ENCODE data around the gene NOX5.

NOX5 gene

GRCh38 chr15:69035205-69035917 lies 20.9 kb downstream of the NOX5 start:
- no peak overlapping the region for H3K27ac ChIP-seq
- no peak overlapping the region for H3K4me2 ChIP-seq

GRCh38 chr15:69035918-69036258 lies 21.4 kb downstream of the NOX5 start:
- TF ChIP-seq Cebpa-rat (IDR thresholded peaks at IDR 0.05) = no peak
- Histone ChIP-seq H3K27ac (no peak overlapping the region), H3K4me2 (no peak overlapping the region), H3K9ac (no peak overlapping the region), H3K27me3 (no peaks in the 10 kb centered on the region), H3K9me3 (no peaks in the 10 kb centered on the region), H3K4me3 (no peak overlapping the region), H4K20me1 (no peaks in the 10 kb centered on the region), H3K36me3 (no peaks in the 10 kb centered on the region), H3K4me1 (peaks cover 6% of the 10 kb centered on the region; the same call in 1 of the 2 replicates)

More at GRCh38 chr15:69035205-69035917, 20.9 kb downstream of the NOX5 start:
- Histone ChIP-seq H3K4me1 (peaks cover 6% of the 10 kb centered on the region; the same call in 1 of the 2 replicates), H3K9ac (no peak overlapping the region), H3K36me3 (no peaks in the 10 kb centered on the region), H3K27me3 (no peaks in the 10 kb centered on the region), H3K9me3 (no peaks in the 10 kb centered on the region), H3K4me3 (no peak overlapping the region), H4K20me1 (no peaks in the 10 kb centered on the region)
- TF ChIP-seq Cebpa-rat (IDR thresholded peaks at IDR 0.05) = no peak

DNA sequence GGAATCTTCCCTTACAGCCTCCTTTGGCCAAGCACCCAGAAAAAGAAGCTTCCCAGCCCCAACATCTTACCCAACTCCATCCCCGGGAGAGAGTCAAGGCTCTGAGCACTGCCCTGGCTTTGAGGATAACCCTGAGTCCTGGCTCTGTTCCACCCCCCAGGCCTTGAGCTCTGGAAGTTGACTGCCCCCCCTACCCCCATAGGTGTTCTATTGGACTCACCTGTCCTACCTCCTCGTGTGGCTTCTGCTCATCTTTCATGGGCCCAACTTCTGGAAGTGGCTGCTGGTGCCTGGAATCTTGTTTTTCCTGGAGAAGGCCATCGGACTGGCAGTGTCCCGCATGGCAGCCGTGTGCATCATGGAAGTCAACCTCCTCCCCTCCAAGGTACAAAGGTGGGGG lies 22.3 kb downstream of the NOX5 start:
- H3K27ac ChIP-seq = no peak overlapping the region
- H3K4me1 ChIP-seq = peaks cover 6% of the 10 kb centered on the region; the same call in 1 of the 2 replicates
- no peaks in the 10 kb centered on the region for H3K9me3 ChIP-seq
- H3K4me2 ChIP-seq = no peak overlapping the region
- no peaks in the 10 kb centered on the region for H4K20me1 ChIP-seq
- TF ChIP-seq Cebpa-rat (IDR thresholded peaks at IDR 0.05) = no peak
- no peak overlapping the region for H3K4me3 ChIP-seq
- no peaks in the 10 kb centered on the region for H3K27me3 ChIP-seq
- no peak overlapping the region for H3K9ac ChIP-seq
- H3K36me3 ChIP-seq = no peaks in the 10 kb centered on the region

DNA sequence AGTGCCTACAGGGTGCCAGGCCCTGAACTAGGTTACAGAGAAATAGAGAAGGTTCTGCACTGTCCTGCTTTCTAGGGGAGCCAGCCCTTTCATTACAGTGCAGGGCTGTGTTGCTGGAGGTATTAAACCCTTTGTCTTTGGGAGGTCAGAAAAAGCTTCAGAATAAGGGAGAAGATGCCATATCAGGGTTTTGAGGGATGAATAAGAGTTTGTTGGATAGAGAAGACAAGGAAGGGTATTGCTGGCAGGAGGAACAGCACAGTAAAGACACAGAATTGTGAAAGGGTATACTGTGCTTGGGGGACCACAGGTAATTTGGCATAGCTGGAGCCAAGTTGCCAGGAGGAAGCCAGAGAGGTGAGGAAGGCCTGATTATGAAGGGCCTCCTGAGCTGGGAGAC lies 23.0 kb downstream of the NOX5 start:
- peaks cover 6% of the 10 kb centered on the region; the same call in 1 of the 2 replicates for H3K4me1 ChIP-seq
- H3K27me3 ChIP-seq = no peaks in the 10 kb centered on the region
- no peak overlapping the region for H3K4me2 ChIP-seq
- H3K9me3 ChIP-seq = no peaks in the 10 kb centered on the region
- TF ChIP-seq Cebpa-rat (IDR thresholded peaks at IDR 0.05) = no peak
- no peaks in the 10 kb centered on the region for H4K20me1 ChIP-seq
- no peak overlapping the region for H3K27ac ChIP-seq
- no peak overlapping the region for H3K4me3 ChIP-seq
- H3K36me3 ChIP-seq = no peaks in the 10 kb centered on the region
- H3K9ac ChIP-seq = no peak overlapping the region

GRCh38 chr15:69037977-69038376 lies 23.5 kb downstream of the NOX5 start:
- Histone ChIP-seq H3K9ac (no peak overlapping the region), H3K4me2 (no peak overlapping the region), H4K20me1 (no peaks in the 10 kb centered on the region), H3K27ac (no peak overlapping the region), H3K27me3 (no peaks in the 10 kb centered on the region), H3K4me1 (peaks cover 6% of the 10 kb centered on the region; the same call in 1 of the 2 replicates), H3K36me3 (no peaks in the 10 kb centered on the region), H3K9me3 (no peaks in the 10 kb centered on the region), H3K4me3 (no peak overlapping the region)
- TF ChIP-seq Cebpa-rat (IDR thresholded peaks at IDR 0.05) = no peak

DNA sequence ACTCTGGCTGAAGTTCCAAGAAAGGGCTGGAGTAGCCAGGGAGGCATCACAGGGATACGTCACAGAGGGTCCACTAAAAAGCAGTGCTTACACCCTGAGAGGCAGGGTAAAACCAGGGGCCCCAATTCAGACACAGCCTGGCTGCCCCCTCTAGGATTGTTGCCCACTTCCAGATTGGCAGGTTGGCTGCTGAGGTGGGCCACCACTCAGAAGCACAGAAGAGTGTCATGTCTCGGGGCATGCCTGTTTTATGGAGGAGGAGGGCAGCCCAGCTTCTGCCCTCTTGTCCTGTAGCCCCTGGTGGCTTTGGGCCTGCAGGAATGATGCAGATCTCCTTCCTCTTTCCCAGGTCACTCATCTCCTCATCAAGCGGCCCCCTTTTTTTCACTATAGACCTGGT lies 24.0 kb downstream of the NOX5 start:
- no peak for TF ChIP-seq Cebpa-rat (IDR thresholded peaks at IDR 0.05)
- Histone ChIP-seq H3K27me3 (no peaks in the 10 kb centered on the region), H3K9ac (no peak overlapping the region), H3K27ac (no peak overlapping the region), H3K36me3 (no peaks in the 10 kb centered on the region), H3K4me1 (peaks cover 6% of the 10 kb centered on the region; the same call in 1 of the 2 replicates), H3K4me3 (no peak overlapping the region), H4K20me1 (no peaks in the 10 kb centered on the region), H3K4me2 (no peak overlapping the region), H3K9me3 (no peaks in the 10 kb centered on the region)

DNA sequence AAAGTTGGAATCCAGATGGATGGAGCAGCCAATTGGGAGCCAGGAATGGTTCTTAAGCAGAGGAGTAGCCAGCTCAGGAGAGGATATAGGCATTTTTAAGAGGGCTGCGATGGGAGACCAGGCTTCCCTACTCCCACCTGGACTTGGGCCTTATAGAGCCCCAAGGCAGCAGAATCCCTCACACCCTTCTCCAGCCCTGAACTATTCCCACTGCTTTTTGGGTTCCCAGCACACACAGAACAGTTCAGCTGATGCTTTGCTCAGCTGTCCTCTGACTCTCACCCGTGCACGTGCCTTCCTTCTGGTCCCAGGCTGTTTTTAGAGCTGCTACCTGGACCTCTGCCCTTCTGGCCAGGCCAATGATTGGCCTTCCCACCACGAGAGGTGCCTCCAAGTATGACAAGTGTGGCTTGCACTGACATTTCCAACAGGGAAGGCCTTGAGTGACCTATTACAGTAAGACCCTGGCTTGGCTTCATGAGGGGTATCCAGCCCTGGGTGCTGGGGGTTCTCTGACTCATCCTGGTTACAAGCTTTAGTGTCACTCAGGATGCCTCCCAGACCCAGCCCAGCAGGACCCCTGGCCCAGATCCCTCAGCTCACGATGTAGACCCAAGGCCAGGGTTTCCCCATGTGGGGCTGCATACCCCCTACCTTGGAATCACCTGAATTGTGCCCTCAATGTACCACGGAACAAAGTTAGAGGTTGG lies 25.2 kb downstream of the NOX5 start:
- Histone ChIP-seq H3K4me3 (no peak overlapping the region), H3K27me3 (no peaks in the 10 kb centered on the region), H3K9me3 (no peaks in the 10 kb centered on the region), H3K4me1 (no peaks in the 10 kb centered on the region; the same call in 1 of the 2 replicates), H3K36me3 (no peaks in the 10 kb centered on the region), H3K27ac (no peak overlapping the region), H3K9ac (no peak overlapping the region), H3K4me2 (no peak overlapping the region), H4K20me1 (no peaks in the 10 kb centered on the region)
- TF ChIP-seq Cebpa-rat (IDR thresholded peaks at IDR 0.05) = no peak

GRCh38 chr15:69042531-69042930 lies 28.0 kb downstream of the NOX5 start:
- H3K4me2 ChIP-seq = no peak overlapping the region
- peaks cover 10% of the 10 kb centered on the region for H3K4me1 ChIP-seq
- H3K9ac ChIP-seq = no peak overlapping the region
- TF ChIP-seq Cebpa-rat (IDR thresholded peaks at IDR 0.05) = no peak
- H3K36me3 ChIP-seq = no peaks in the 10 kb centered on the region
- H3K9me3 ChIP-seq = no peaks in the 10 kb centered on the region
- no peaks in the 10 kb centered on the region for H3K27me3 ChIP-seq
- no peaks in the 10 kb centered on the region for H4K20me1 ChIP-seq
- no peak overlapping the region for H3K27ac ChIP-seq
- H3K4me3 ChIP-seq = no peak overlapping the region

- no peaks in the 10 kb centered on the region for H3K36me3 ChIP-seq
- no peak overlapping the region for H3K4me2 ChIP-seq
- H3K4me1 ChIP-seq = peaks cover 20% of the 10 kb centered on the region
- H3K4me3 ChIP-seq = no peak overlapping the region
- no peaks in the 10 kb centered on the region for H3K27me3 ChIP-seq
- no peak overlapping the region for H3K9ac ChIP-seq
- H4K20me1 ChIP-seq = no peaks in the 10 kb centered on the region
- TF ChIP-seq Cebpa-rat (IDR thresholded peaks at IDR 0.05) = no peak
- H3K9me3 ChIP-seq = no peaks in the 10 kb centered on the region
- no peak overlapping the region for H3K27ac ChIP-seq
Measured at GRCh38 chr15:69045802-69046201, 31.3 kb downstream of the NOX5 start.

DNA sequence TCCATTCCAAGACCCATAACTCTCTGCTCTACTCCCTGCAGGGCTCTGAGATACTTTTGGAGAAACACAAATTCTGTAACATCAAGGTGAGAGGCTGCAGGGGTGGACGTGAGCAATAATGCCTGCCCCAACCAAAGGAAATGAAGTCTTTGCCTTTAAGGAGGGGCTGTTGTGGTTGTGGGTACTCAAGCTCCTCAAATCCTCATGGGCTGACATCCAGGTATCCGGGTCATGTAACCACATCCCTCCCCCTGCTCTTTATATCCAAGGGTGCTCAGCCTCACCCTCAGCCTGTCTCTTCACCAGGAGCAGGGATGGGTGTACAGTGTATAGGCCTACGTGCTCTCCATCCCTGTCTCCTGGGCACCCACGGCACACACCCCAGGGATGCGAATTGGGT lies 32.3 kb downstream of the NOX5 start:
- peak overlapping the region; percentile 56 for H3K4me2 ChIP-seq
- H3K4me3 ChIP-seq = no peak overlapping the region
- peaks cover 20% of the 10 kb centered on the region for H3K4me1 ChIP-seq

More for the DNA sequence above, 32.3 kb downstream of the NOX5 start:
- Histone ChIP-seq H4K20me1 (no peaks in the 10 kb centered on the region), H3K36me3 (no peaks in the 10 kb centered on the region), H3K9me3 (no peaks in the 10 kb centered on the region), H3K27ac (no peak overlapping the region), H3K27me3 (no peaks in the 10 kb centered on the region), H3K9ac (no peak overlapping the region)
- no peak for TF ChIP-seq Cebpa-rat (IDR thresholded peaks at IDR 0.05)
